Chondrocyte (in vitro differentiated cells): ENCODE measurements around the gene HES1. TPM values are rescaled to one million over a fixed set of nuclear protein-coding genes. Genes with fewer than 3 reads are reported as not detected.

Experiments used
- DNase-seq: peaks from one replicate; pipeline ENCODE4 v3.0.0; 2021; ENCODE audit warnings: mixed read lengths, low spot score
- H3K27ac Mint-ChIP-seq: one replicate; pipeline ENCODE4 v1.8.0; 2021; ENCODE audit warnings: mild to moderate bottlenecking, moderate library complexity, mixed read lengths; ENCODE audit not compliant: unreplicated experiment
- H3K27me3 Mint-ChIP-seq: 2 replicates; pipeline ENCODE4 v1.8.0; 2021; ENCODE audit warnings: low read depth, mixed read lengths
- H3K36me3 Mint-ChIP-seq: 2 replicates; pipeline ENCODE4 v1.8.0; 2021; ENCODE audit warnings: low read depth, mixed read lengths
- H3K4me1 Mint-ChIP-seq: 2 replicates; pipeline ENCODE4 v1.8.0; 2021; ENCODE audit warnings: low read depth, mild to moderate bottlenecking, mixed read lengths
- H3K4me3 Mint-ChIP-seq: one replicate; pipeline ENCODE4 v1.8.0; 2021; ENCODE audit warnings: mild to moderate bottlenecking, moderate library complexity, mixed read lengths; ENCODE audit not compliant: unreplicated experiment
- H3K9me3 Mint-ChIP-seq: 2 replicates; pipeline ENCODE4 v1.8.0; 2021; ENCODE audit warnings: low read depth, mixed read lengths
- total RNA-seq: library from RNA; stranded (reverse); gene quantifications from 3 replicates; pipeline ENCODE4 v1.2.1, GENCODE V29; 2021
- TF ChIP-seq, protein P1 (sequence below): fragments of 200-600 bp; sonication (generic); IDR thresholded peaks from 2 replicates; pipeline ENCODE4 v1.5.0; 2021; ENCODE audit warnings: antibody characterized with exemption, mild to moderate bottlenecking, moderate library complexity

HES1 gene
- total RNA-seq, 1 donor from 2014 or later, result 31.2 TPM

DNA sequence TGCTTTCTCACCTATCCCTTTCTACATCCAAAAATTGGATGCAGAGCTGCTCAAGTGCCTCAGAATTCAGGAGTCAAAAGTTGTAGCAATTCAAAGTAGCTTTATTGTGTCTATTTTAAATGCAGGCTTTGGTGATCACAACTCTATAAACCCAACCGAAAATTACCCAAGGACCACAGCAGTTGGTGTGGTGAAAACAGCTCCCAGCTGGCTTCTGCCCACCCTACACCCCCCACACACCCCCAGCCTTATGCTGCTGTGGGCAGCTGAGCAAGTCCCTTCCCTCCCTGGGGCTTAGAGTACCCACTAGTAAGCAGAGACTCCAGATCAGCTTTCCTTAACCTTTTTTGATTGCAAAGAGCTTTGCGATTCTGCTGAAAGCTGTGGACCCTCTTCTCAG lies 5.8 kb upstream of the HES1 start:
- Mint-ChIP-seq H3K27ac (no peak overlapping the region), H3K4me1 (peaks cover 43% of the 10 kb centered on the region), H3K36me3 (no peaks in the 10 kb centered on the region), H3K4me3 (no peak overlapping the region), H3K27me3 (peaks cover 37% of the 10 kb centered on the region), H3K9me3 (no peaks in the 10 kb centered on the region)
- TF ChIP-seq, protein P1, sequence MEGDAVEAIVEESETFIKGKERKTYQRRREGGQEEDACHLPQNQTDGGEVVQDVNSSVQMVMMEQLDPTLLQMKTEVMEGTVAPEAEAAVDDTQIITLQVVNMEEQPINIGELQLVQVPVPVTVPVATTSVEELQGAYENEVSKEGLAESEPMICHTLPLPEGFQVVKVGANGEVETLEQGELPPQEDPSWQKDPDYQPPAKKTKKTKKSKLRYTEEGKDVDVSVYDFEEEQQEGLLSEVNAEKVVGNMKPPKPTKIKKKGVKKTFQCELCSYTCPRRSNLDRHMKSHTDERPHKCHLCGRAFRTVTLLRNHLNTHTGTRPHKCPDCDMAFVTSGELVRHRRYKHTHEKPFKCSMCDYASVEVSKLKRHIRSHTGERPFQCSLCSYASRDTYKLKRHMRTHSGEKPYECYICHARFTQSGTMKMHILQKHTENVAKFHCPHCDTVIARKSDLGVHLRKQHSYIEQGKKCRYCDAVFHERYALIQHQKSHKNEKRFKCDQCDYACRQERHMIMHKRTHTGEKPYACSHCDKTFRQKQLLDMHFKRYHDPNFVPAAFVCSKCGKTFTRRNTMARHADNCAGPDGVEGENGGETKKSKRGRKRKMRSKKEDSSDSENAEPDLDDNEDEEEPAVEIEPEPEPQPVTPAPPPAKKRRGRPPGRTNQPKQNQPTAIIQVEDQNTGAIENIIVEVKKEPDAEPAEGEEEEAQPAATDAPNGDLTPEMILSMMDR, result no peak
- no peak for DNase-seq

DNA sequence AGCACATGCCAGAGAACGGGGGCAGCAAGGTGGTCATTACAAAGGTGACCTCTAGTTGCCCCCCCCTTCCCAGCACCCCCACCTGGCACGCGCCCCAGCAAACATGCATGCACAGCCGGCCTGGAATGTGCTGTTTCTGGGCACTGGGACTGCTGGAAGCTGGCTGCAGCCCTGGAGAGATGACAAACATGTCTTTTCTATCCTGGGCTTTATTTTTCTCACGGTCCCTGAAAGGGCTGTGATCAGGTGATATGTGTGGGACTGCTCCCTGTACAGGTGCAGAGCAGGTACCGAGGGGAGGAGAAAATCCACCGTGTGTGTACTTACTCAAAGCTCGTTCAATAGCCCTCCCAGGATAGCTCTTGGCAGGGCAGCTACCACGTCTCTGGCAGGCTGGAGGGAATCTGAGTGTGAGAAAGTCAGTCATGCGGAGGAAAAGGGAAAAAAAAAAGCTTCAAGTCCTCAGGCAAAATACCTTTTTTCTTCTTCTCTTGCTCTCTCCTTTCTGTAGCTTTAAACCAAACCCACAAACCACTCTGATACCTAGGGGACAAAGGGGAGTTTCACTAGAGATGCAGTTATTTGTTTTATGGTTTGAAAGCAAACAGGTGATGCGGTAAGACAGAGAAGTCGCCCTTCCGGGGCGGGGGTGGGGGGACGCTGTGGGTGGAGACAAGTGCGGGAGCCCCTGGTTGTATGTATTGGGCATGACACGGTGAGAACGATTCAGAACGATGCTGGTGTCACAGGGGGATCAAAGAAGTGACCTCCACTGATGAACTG lies 5.0 kb upstream of the HES1 start:
- Mint-ChIP-seq H3K9me3 (no peaks in the 10 kb centered on the region), H3K4me3 (peak overlapping the region; percentile 45), H3K4me1 (peaks cover 48% of the 10 kb centered on the region), H3K27me3 (peaks cover 30% of the 10 kb centered on the region), H3K36me3 (no peaks in the 10 kb centered on the region), H3K27ac (peak overlapping the region; percentile 82)
- TF ChIP-seq, protein P1, result no peak
- no peak for DNase-seq

DNA sequence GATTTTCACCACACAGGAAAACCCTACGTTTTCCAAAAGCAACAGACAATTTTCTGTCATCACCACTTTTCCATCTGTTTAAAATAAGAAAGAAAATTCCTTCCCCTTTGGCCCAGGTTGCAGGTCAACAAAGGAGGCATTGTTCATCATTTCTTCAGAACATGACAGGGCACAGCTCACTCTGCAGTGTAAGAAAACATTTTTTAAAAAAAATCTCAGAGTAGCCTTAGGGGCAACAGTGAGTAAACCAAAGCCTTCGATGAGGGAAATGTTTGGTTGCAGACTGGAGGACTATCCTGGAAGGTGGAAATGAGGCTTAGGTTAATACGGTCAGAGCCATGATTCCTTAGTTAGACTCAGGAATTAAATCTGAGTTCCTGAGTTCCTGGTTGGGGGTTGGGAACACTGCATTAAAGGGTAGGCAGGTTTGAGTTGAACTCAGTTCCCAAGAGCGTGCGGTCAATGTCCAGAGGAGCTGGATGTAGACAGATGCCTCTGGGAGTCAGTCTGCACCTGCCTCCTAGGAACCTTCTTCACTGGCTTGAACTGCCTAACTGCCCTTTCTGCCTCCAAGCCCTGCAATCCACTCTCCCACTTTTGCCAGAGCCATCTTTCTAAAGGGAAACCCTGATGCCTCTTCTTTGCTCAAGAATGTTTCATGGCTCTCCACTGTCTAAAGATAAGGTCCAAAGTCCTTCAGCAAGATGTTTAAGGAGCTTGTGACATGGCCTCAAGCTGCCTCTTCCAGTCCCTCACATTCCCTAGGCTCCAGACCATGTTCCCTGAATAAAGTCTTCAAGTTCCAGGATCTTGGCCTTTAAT lies 3.3 kb upstream of the HES1 start:
- Mint-ChIP-seq H3K9me3 (no peaks in the 10 kb centered on the region), H3K27me3 (peaks cover 18% of the 10 kb centered on the region), H3K4me3 (no peak overlapping the region), H3K4me1 (peaks cover 54% of the 10 kb centered on the region), H3K36me3 (no peaks in the 10 kb centered on the region), H3K27ac (peak overlapping the region; percentile 19)
- TF ChIP-seq, protein P1, result no peak
- DNase-seq, result no peak

DNA sequence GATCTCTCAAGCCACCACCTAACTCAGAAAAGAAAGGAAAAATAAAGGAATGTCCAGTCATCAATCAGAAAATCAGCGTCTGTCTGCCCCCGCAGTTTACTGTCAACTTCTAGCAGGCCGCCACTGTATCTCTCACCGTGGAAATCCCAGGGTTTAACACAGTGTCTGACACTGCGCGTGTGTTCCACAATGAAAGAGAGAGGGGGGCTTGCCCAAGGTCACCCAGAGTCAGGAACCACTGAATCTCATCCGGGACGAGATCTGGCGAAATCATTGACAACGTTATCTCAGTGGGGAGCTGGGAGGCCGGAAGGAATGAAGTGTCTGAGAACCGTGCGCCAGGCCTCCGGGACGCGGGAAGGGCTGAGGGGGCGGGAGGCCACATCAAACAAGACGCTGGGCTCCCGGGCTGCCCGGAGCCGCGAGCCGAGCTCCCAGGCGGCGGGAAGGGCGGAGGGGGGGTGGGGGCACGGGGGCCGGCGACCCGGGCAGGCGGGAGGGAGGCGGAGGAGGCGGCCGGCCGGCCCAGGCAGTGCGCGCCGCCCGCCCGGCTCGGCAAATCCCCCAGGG lies 2.2 kb upstream of the HES1 start:
- Mint-ChIP-seq H3K36me3 (peaks cover 2% of the 10 kb centered on the region), H3K4me1 (peaks cover 63% of the 10 kb centered on the region), H3K27ac (peak overlapping the region; percentile 90), H3K4me3 (peak overlapping the region; percentile 68), H3K27me3 (peaks cover 8% of the 10 kb centered on the region), H3K9me3 (no peaks in the 10 kb centered on the region)
- DNase-seq, result no peak
- TF ChIP-seq, protein P1, result no peak

DNA sequence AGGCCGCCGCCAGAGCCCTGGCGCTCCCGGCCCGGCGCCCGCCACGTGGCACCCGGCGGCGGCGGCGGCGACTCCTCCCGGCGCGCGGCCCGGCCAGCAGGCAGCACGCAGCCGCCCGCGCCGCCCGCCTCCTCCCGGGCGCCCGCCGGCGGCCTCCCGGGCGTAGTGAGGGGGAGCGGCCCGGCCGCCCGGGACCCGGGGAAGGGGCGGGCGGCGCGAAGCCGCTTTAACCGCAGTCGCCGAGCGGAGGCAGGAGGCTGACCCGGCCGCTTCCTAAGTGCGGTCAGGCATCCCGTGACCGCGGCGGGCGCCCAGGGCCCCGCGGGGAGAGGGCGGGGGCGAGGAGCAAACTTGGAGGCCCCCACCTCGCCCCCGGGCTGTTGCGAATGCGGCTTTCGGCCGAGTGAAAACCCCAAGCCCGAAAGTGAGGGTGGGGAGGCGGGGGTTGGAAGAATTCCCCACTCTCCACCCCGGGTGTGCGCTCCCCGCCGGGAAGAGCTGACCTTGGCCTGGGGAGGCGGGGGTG lies 1.7 kb upstream of the HES1 start:
- DNase-seq, result peak; percentile 95
- peaks cover 8% of the 10 kb centered on the region for H3K27me3 Mint-ChIP-seq
- H3K36me3 Mint-ChIP-seq, result peaks cover 2% of the 10 kb centered on the region
- TF ChIP-seq, protein P1, result no peak
- no peaks in the 10 kb centered on the region for H3K9me3 Mint-ChIP-seq
- peaks cover 68% of the 10 kb centered on the region for H3K4me1 Mint-ChIP-seq
- H3K4me3 Mint-ChIP-seq, result peak overlapping the region; percentile 67
- H3K27ac Mint-ChIP-seq, result peak overlapping the region; percentile 73
